ENCODE data around the gene ZNF106.

GRCh38 chr15:42482701-42483100 lies 8.2 kb downstream of the ZNF106 start:
- TF ChIP-seq SPI1 (IDR thresholded peaks at IDR 0.05; ENCODE audit: low read depth, low read length) = no peak
- no peak for TF ChIP-seq POLR2A (IDR thresholded peaks at IDR 0.05; ENCODE audit: low read depth, low read length)
- TF ChIP-seq POLR2AphosphoS5 (IDR thresholded peaks at IDR 0.05; ENCODE audit: low read depth, low read length) = no peak
- no peak for TF ChIP-seq TAF1 (IDR thresholded peaks at IDR 0.05; ENCODE audit: low read depth, low read length)
- TF ChIP-seq PAX5 (IDR thresholded peaks at IDR 0.05; ENCODE audit: insufficient read depth, low read length, severe bottlenecking) = no peak

All from GM12891 (cell line).